GM13976 (cell line): ENCODE results near the gene BAZ1B.
A peak's percentile ranks its signal among the peaks of the same experiment; 100 is the strongest.

Source experiments
- DNase-seq: peaks from one replicate; pipeline ENCODE4 v3.0.0; 2012; ENCODE audit warnings: low spot score
- CTCF ChIP-seq: IDR thresholded peaks from 2 replicates; pipeline ENCODE4 v1.5.1; 2012; ENCODE audit warnings: borderline replicate concordance, mild to moderate bottlenecking; ENCODE audit not compliant: insufficient read depth; ENCODE audit errors: extremely low read depth, missing control alignments, control extremely low read depth
- in situ Hi-C: fragments of 300-500 bp; cut with MboI; formaldehyde crosslinking; loops from one replicate; pipeline ENCODE4 v1.12.0; 2022; ENCODE audit warnings: low sequenced_read_pairs, mixed read lengths, inconsistent platforms; ENCODE audit not compliant: unreplicated experiment

BAZ1B gene

GRCh38 chr7:73565675-73566340 is 43.7 kb upstream of the BAZ1B start:
- no peak for TF ChIP-seq CTCF
- in situ Hi-C loops: no loop called here
- DNase-seq: no peak

GRCh38 chr7:73560109-73560835 is 38.2 kb upstream of the BAZ1B start:
- DNase-seq: peak; percentile 59
- TF ChIP-seq CTCF: no peak
- in situ Hi-C loops: no loop called here

- TF ChIP-seq CTCF: no peak
- in situ Hi-C loops: no loop called here
- DNase-seq: peak; percentile 97
Measured at GRCh38 chr7:73557397-73558257, 35.5 kb upstream of the BAZ1B start, which contains the start of gene BCL7B. BCL7B (minus strand) TSS chr7:73557690; CDS start chr7:73557578, 112 bp downstream.

- TF ChIP-seq CTCF: no peak
- in situ Hi-C loops: no loop called here
- peak; percentile 99 for DNase-seq
Measured at GRCh38 chr7:73557108-73557396, 35.0 kb upstream of the BAZ1B start.

GRCh38 chr7:73556208-73557107 is 34.4 kb upstream of the BAZ1B start:
- DNase-seq: no peak
- in situ Hi-C loops: no loop called here
- no peak for TF ChIP-seq CTCF
